CD14-positive monocyte (primary cell): ENCODE results near the gene MATCAP1. TPM values are rescaled to one million over a fixed set of nuclear protein-coding genes. Genes with fewer than 3 reads are reported as not detected.

Source experiments
- DNase-seq, 3 donors: peaks; one replicate each; pipeline ENCODE4 v3.0.0-alpha.2; 2011 to 2022
- H2AFZ ChIP-seq: 2 replicates; pipeline ENCODE4 v1.6.0; 2012; ENCODE audit warnings: mild to moderate bottlenecking, low read depth, low read length, inconsistent platforms; ENCODE audit not compliant: insufficient read depth, poor library complexity, severe bottlenecking
- H3K27ac ChIP-seq, 2 donors: 1 replicate in 1 of 2; 2 replicates in 1 of 2; pipeline ENCODE4 v1.5.1; 2012 to 2013; ENCODE audit warnings: low read length in 2 of 2, control low read depth in 1 of 2, inconsistent platforms in 1 of 2, low read depth in 1 of 2, mild to moderate bottlenecking in 1 of 2
- H3K27me3 ChIP-seq, 2 donors: one replicate each; pipeline versions ENCODE4 v1.6.0 to v1.6.1; 2011 to 2013; ENCODE audit warnings: low read length in 2 of 2; ENCODE audit not compliant: control insufficient read depth in 2 of 2, insufficient read depth in 2 of 2
- H3K36me3 ChIP-seq, 2 donors: replicated peaks in 1 of 2; 1 replicate in 1 of 2; 2 replicates in 1 of 2; pipeline versions ENCODE4 v1.5.1 to v1.6.1; 2012 to 2013; ENCODE audit warnings: low read length in 2 of 2, control low read depth in 1 of 2, inconsistent platforms in 1 of 2, mild to moderate bottlenecking in 1 of 2; ENCODE audit not compliant: insufficient read depth in 2 of 2, control insufficient read depth in 1 of 2
- H3K4me1 ChIP-seq, 2 donors: 1 replicate in 1 of 2; 2 replicates in 1 of 2; pipeline versions ENCODE4 v1.5.1 to v1.6.1; 2012 to 2013; ENCODE audit warnings: low read length in 2 of 2, control low read depth in 1 of 2, inconsistent platforms in 1 of 2, mild to moderate bottlenecking in 1 of 2, moderate library complexity in 1 of 2; ENCODE audit not compliant: insufficient read depth in 2 of 2, control insufficient read depth in 1 of 2
- H3K4me2 ChIP-seq: replicated peaks from 2 replicates; pipeline ENCODE3; 2012; ENCODE audit warnings: low read length, moderate library complexity, mild to moderate bottlenecking; ENCODE audit not compliant: poor library complexity, severe bottlenecking; ENCODE audit errors: extremely low read depth
- H3K4me3 ChIP-seq, 3 experiments: fragments of 200-600 bp in 1 of 3; sonication (generic) in 1 of 3; replicated peaks in 1 of 3; 1 replicate in 2 of 3; 2 replicates in 1 of 3; pipeline ENCODE4 v1.5.1; 2011 to 2013; ENCODE audit warnings: low read length in 3 of 3, mild to moderate bottlenecking in 3 of 3, control low read depth in 2 of 3, low read depth in 2 of 3, inconsistent platforms in 1 of 3, moderate library complexity in 1 of 3
- H3K79me2 ChIP-seq: 2 replicates; pipeline ENCODE4 v1.6.0; 2012; ENCODE audit warnings: mild to moderate bottlenecking, control low read depth, inconsistent platforms, low read length, moderate library complexity; ENCODE audit not compliant: insufficient read depth
- H3K9ac ChIP-seq: 2 replicates; pipeline ENCODE4 v1.6.0; 2017; ENCODE audit warnings: low read length, mild to moderate bottlenecking; ENCODE audit not compliant: insufficient read depth, poor library complexity, severe bottlenecking
- H3K9me3 ChIP-seq, 2 donors: replicated peaks in 1 of 2; 1 replicate in 1 of 2; 2 replicates in 1 of 2; pipeline versions ENCODE4 v1.5.1 to v1.6.1; 2012 to 2013; ENCODE audit warnings: low read length in 2 of 2, control low read depth in 1 of 2; ENCODE audit not compliant: control insufficient read depth in 1 of 2, insufficient read depth in 1 of 2
- H4K20me1 ChIP-seq: 2 replicates; pipeline ENCODE4 v1.6.0; 2012; ENCODE audit warnings: mild to moderate bottlenecking, low read length, control low read depth, moderate library complexity; ENCODE audit not compliant: insufficient read depth
- H3K27ac Mint-ChIP-seq, 7 donors: one replicate each; pipeline ENCODE4 v1.8.0; 2020; ENCODE audit warnings: mild to moderate bottlenecking in 7 of 7, mixed read lengths in 7 of 7, moderate library complexity in 6 of 7, inconsistent platforms in 2 of 7
- H3K27me3 Mint-ChIP-seq, 3 donors: one replicate each; pipeline ENCODE4 v1.8.0; 2021 to 2022; ENCODE audit warnings: low read depth in 3 of 3, mild to moderate bottlenecking in 3 of 3, mixed read lengths in 3 of 3, moderate library complexity in 3 of 3, inconsistent platforms in 1 of 3
- H3K36me3 Mint-ChIP-seq, 2 donors: one replicate each; pipeline ENCODE4 v1.8.0; 2020; ENCODE audit warnings: mixed read lengths in 2 of 2, inconsistent platforms in 1 of 2, mild to moderate bottlenecking in 1 of 2
- H3K4me1 Mint-ChIP-seq: one replicate; pipeline ENCODE4 v1.8.0; 2020; ENCODE audit warnings: mild to moderate bottlenecking, mixed read lengths
- H3K4me3 Mint-ChIP-seq, 2 donors: one replicate each; pipeline ENCODE4 v1.8.0; 2020; ENCODE audit warnings: mild to moderate bottlenecking in 2 of 2, mixed read lengths in 2 of 2, moderate library complexity in 1 of 2
- H3K9me3 Mint-ChIP-seq, 7 donors: one replicate each; pipeline ENCODE4 v1.8.0; 2020 to 2022; ENCODE audit warnings: mixed read lengths in 7 of 7, mild to moderate bottlenecking in 6 of 7, moderate library complexity in 6 of 7, inconsistent platforms in 2 of 7
- CTCF ChIP-seq: fragments of 200-600 bp; IDR thresholded peaks from one replicate; pipeline ENCODE4 v1.8.0; 2022; ENCODE audit warnings: antibody characterized with exemption, mild to moderate bottlenecking
- WGBS: methylation state at CpG from one replicate; pipeline ENCODE4 v1.1.5; 2013; ENCODE audit warnings: missing lambda C conversion rate; ENCODE audit not compliant: insufficient coverage; 5-methylcytosine and 5-hydroxymethylcytosine counted together
- intact Hi-C, 2 donors: fragments of 100-400 bp; cut with micrococcal nuclease; formaldehyde crosslinking; loops; one replicate each; pipeline versions ENCODE4 v1.15.0 to v1.15.1; 2023
- polyA plus RNA-seq, 3 donors: library from polyadenylated mRNA; depleted of rRNA in 1 of 3; unstranded in 2 of 3; stranded (reverse) in 1 of 3; fragments of 300-500 nt in 2 of 3; fragments of >200 nt in 1 of 3; fragmentation: Illumina TruSeq in 2 of 3; gene quantifications; 1 replicate in 2 of 3; 2 replicates in 1 of 3; pipeline ENCODE4 v1.2.3, GENCODE V29; 2012 to 2021

The MATCAP1 gene
- polyA plus RNA-seq, 3 donors, result 0.58 to 43.3 (median 0.99) TPM

- intact Hi-C loops, result no loop called here
- Histone ChIP-seq H3K4me3 (peak within 1 kb of the TSS; percentile 28 to 68 (median 53)), H3K27ac (peak within 1 kb of the TSS; percentile 72 to 76), H3K9me3 (peaks cover 0 to 10% of the 10 kb centered on the region in 2 donors), H3K79me2 (no peaks in the 10 kb centered on the region), H3K9ac (peak within 1 kb of the TSS; percentile 55), H2AFZ (peak within 1 kb of the TSS; percentile 61), H3K4me2 (peak within 1 kb of the TSS; percentile 83), H3K27me3 (peaks cover 26 to 63% of the 10 kb centered on the region in 2 donors), H3K4me1 (peaks cover 63 to 66% of the 10 kb centered on the region in 2 donors), H3K36me3 (no peaks in the 10 kb centered on the region), H4K20me1 (peaks cover 19% of the 10 kb centered on the region)
- Mint-ChIP-seq H3K36me3 (peaks cover 20 to 21% of the 10 kb centered on the region in 2 donors), H3K4me1 (peaks cover 54% of the 10 kb centered on the region), H3K4me3 (peak within 1 kb of the TSS; percentile 81 to 94), H3K27ac (peak within 1 kb of the TSS; percentile 69 to 92 (median 82)), H3K9me3 (peaks cover 0 to 12% (median 6%) of the 10 kb centered on the region in 7 donors), H3K27me3 (peaks cover 58 to 90% (median 74%) of the 10 kb centered on the region in 3 donors)
- no peak for TF ChIP-seq CTCF
- peak; percentile 50 to 74 (median 61) for DNase-seq
- 4% methylated on average over 25 of the region's 50 CpGs for WGBS
Observed at GRCh38 chr16:67170168-67170948, 13.4 kb downstream of the MATCAP1 start, which contains the start of gene NOL3. Gene NOL3, plus strand, starts transcription at chr16:67170538.

GRCh38 chr16:67169642-67170167 lies 14.1 kb downstream of the MATCAP1 start:
- Histone ChIP-seq H3K79me2 (no peaks in the 10 kb centered on the region), H2AFZ (peak overlapping the region; percentile 61), H3K27ac (peak overlapping the region in 1 of 2 donors; percentile 72), H3K9me3 (peaks cover 0 to 17% of the 10 kb centered on the region in 2 donors), H3K27me3 (peaks cover 26 to 63% of the 10 kb centered on the region in 2 donors), H3K36me3 (no peaks in the 10 kb centered on the region), H3K4me3 (peak overlapping the region; percentile 28 to 68 (median 53)), H3K9ac (peak overlapping the region; percentile 1), H3K4me1 (peaks cover 64 to 66% of the 10 kb centered on the region in 2 donors), H4K20me1 (peaks cover 19% of the 10 kb centered on the region), H3K4me2 (peak overlapping the region; percentile 83)
- H3K36me3 Mint-ChIP-seq, result peaks cover 18% of the 10 kb centered on the region in 2 donors
- peak; percentile 69 for TF ChIP-seq CTCF
- H3K9me3 Mint-ChIP-seq, result peaks cover 0 to 14% (median 8%) of the 10 kb centered on the region in 7 donors
- H3K27ac Mint-ChIP-seq, result peak overlapping the region; percentile 43 to 87 (median 82)
- peaks cover 54% of the 10 kb centered on the region for H3K4me1 Mint-ChIP-seq
- peaks cover 59 to 90% (median 74%) of the 10 kb centered on the region in 3 donors for H3K27me3 Mint-ChIP-seq
- no peak for DNase-seq
- intact Hi-C loops, result no loop called here
- peak overlapping the region; percentile 81 to 94 for H3K4me3 Mint-ChIP-seq
- 5% methylated on average over 18 of the region's 24 CpGs for WGBS
